ENCODE data around the gene PHF24.
"Not testable (repeated sequence)": the region's sequence is repeated elsewhere in the genome, so short reads cannot be mapped to it uniquely, and the experiment has no call there.

Gene PHF24

DNA sequence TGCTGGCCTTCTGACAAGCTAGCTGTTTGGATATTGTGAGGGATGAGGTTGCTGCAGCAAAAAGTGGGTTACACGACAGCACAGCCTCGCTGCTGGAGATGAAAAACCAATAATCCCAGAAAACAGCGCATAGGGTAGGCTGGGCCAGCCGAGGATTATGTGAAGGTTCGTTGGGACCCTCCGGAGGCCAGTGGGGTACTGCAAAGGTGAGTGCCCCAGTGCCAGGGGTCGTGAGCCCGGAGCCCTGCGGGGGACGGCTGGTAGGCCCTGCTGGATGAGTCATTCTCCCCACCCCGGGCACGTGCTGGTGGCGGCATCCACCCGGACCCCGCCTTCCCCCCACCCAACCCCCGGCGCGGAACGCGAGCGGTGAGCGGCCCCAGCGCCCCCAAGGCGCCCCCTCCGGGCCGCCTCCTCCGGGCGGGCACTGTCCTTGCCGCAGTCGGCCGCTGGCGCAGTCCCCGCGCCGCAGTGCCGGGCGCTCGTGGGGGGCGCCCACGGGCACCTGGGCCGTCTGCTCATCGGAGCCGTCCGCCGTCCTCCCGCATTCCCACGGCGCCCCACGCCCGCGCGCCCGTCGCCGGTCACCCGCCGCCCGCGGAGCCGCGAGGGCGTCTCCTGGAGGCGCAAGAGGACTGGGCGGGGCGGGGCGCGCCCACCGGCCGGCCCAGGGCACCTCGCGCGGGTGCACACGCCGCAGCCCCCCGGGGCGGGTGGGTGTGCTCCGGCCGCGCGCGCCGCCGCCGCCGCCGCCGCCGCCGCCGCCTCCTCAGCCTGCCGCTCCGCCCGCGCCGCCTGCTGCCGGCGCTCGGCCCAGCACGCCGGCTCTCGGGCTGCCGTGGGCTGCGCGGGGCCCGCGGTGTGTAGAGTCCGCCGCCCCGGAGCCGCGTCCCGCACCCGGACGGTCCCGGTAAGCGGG, at the start of gene PHF24:
TSS of gene PHF24 (plus strand) at position 794 of the 919 bp plus-strand sequence. CDS start 13,014 bp downstream, outside the sequence.
- DNase-seq: no peak

GRCh38 chr9:34927061-34927460, 31.0 kb upstream of the PHF24 start:
- DNase-seq: no peak

- no peak for DNase-seq
Measured at GRCh38 chr9:34928921-34929320, 29.2 kb upstream of the PHF24 start.

- DNase-seq: no peak
Measured at GRCh38 chr9:34929506-34930102, 28.5 kb upstream of the PHF24 start.

- not testable (repeated sequence) for DNase-seq
Measured at GRCh38 chr9:34939989-34940388, 18.1 kb upstream of the PHF24 start.

DNA sequence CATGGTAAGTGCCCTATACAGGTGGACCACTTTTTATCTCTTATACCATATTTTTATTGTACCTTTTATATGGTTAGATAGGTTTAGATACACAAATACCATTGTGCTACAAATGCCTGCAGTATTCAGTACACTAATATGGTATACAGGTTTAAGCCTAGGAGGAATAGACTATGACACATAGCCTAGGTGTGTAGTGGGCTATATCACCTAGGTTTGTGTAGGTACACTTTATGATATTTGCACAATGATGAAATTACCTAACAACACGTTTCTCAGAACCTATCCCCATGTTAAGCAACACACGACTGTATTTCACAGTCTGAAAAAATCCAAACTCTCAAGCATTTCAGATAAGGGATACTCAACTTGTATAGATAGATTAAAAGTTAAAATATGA, 9.6 kb upstream of the PHF24 start:
- DNase-seq: no peak

- DNase-seq: no peak
Measured at GRCh38 chr9:34954225-34954624, 3.9 kb upstream of the PHF24 start.

- DNase-seq: not testable (repeated sequence)
Measured at GRCh38 chr9:34956066-34956465, 2.0 kb upstream of the PHF24 start.

DNA sequence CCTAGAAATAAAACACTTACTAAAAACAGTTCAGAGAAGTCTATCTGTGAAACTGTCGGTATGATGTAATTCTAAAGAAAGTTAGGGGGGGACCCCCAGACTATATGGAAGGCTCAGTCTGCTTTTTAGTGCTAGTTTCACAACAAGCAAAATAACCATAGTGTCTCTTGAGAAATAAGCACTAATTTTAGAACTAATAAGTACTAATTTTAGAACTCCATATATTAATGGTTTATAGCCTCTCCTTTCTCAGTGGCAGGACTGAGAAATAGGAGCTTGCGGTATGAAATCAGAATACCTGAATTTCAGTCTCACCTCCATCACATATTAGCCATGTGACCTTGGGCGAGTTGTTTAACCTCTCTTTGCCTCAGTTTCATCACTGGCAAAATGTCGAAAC, 1.4 kb upstream of the PHF24 start:
- no peak for DNase-seq

- no peak for DNase-seq
Measured at GRCh38 chr9:34958411-34958982, 412 bp downstream of the PHF24 start.

- DNase-seq: no peak
Measured at GRCh38 chr9:34959461-34959860, 1.4 kb downstream of the PHF24 start.

- no peak for DNase-seq
Measured at GRCh38 chr9:34961574-34962490, 3.7 kb downstream of the PHF24 start.

DNA sequence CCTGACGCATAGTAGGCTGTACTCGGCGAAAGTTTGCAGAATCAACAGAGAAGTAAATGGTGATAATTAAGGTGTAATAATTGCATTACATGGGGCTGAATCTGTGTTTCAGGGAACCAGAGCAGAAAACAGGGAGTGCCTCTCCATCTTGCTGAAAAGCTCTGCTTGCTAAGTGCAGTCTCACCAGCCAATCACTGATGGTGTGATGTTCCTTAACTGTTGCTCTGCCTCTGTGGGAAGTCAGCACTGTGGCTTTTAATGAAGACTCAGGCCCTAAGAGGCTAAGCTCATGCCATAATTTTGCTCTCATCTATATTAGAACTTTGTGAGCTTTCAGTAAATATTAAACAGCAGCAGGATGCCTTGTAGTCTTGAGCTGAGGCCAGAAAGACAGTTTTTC, 4.5 kb downstream of the PHF24 start:
- DNase-seq: no peak

DNA sequence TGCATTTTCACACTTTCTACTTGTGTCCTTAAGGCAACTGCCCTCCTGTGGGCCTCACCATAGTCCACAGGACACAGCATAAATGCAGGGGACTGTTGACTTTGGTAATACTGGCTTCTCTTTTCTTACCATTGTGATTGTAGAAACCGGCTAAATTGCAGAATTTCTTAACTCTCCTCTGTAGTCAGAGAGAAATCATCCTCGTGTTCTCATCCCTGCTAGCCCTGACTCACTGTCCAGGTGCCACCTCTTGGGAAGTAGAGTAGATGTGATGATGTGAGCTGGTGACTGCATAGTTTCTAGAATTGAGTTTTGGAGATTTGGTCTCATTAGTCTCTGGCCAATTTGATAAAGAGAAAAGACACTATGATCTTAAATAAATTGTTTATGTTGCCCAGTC, 5.5 kb downstream of the PHF24 start:
- no peak for DNase-seq

DNA sequence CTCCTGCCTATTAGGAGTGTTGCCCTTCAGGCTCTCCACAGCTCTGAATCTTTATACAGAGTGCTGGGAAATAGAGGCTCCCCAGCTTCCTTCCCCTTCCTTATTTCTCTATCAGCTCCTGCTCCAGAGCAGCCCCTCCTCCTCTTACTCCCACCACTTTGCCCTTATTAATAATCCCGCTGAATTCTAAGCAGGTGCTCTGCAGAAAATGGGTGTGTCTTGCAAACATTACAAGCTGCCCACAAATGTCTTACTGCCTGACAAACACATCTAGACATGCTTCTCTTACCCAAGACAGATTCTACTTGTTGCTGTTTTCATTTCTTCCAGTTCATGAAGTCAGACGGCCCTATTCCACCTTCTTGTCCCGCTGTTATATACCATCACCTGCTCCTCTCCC, 6.4 kb downstream of the PHF24 start:
- DNase-seq: no peak

GRCh38 chr9:34971146-34971811, 13.2 kb downstream of the PHF24 start:
- no peak for DNase-seq

- DNase-seq: no peak
Measured at GRCh38 chr9:34974664-34975063, 16.6 kb downstream of the PHF24 start.

DNA sequence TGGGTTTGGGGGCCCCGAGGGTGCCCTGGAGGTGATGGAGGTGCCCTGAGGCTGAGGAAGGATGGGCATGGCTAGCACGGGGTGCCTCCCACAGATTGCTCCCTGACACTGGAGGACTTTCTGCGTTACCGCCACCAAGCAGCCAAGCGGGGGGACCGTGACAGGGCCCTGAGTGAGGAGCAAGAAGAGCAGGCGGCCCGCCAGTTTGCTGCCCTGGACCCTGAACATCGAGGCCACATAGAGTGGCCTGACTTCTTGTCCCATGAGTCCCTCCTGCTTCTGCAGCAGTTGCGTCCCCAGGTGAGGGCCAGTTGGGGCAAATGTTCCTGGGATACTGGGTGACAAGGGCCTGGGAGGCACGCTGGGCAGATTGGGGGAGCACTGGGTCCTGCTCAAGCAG, 18.4 kb downstream of the PHF24 start:
- DNase-seq: no peak

DNA sequence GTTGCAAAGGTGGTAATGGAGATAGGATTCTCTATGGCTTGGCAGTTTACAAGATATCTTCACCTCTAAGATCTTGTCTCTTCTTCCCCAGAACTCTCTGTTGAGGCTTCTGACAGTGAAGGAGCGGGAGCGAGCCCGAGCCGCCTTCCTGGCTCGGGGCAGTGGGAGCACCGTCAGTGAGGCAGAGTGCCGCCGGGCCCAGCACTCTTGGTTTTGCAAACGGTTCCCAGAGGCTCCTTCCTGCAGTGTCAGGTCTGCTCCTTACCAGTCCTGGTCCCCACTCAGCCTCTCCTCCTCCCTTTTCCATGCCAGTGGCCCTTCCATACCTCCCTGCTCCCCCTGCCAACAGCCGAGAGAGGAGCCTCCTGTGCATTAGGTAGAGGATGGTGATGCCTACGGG, 18.9 kb downstream of the PHF24 start:
- DNase-seq: no peak

- no peak for DNase-seq
Measured at GRCh38 chr9:34980181-34980761, 22.2 kb downstream of the PHF24 start.

- DNase-seq: no peak
Measured at GRCh38 chr9:34982361-34982760, 24.3 kb downstream of the PHF24 start.

GRCh38 chr9:34983209-34983608, 25.1 kb downstream of the PHF24 start:
- no peak for DNase-seq
